Mesenteric fat pad (tissue), 1 donor: ENCODE data around the gene FAM53A. TPM values are rescaled to one million over a fixed set of nuclear protein-coding genes. Genes with fewer than 3 reads are reported as not detected.

Experiments
- DNase-seq: peaks from one replicate; pipeline ENCODE4 v3.0.0-alpha.2; 2020; ENCODE audit warnings: low spot score
- total RNA-seq: library from RNA; stranded (reverse); fragmentation: NEBNext Ultra II Directional; extraction: Animal tissue kit (Norgen Biotek cat#: 25700); gene quantifications from one replicate; pipeline ENCODE4 v1.2.1, GENCODE V29; 2021
- donor health status: DM: yes; HTN: yes; CAD: no.

The FAM53A gene
- total RNA-seq, 1 donor from 2014 or later: 2.9 TPM

DNA sequence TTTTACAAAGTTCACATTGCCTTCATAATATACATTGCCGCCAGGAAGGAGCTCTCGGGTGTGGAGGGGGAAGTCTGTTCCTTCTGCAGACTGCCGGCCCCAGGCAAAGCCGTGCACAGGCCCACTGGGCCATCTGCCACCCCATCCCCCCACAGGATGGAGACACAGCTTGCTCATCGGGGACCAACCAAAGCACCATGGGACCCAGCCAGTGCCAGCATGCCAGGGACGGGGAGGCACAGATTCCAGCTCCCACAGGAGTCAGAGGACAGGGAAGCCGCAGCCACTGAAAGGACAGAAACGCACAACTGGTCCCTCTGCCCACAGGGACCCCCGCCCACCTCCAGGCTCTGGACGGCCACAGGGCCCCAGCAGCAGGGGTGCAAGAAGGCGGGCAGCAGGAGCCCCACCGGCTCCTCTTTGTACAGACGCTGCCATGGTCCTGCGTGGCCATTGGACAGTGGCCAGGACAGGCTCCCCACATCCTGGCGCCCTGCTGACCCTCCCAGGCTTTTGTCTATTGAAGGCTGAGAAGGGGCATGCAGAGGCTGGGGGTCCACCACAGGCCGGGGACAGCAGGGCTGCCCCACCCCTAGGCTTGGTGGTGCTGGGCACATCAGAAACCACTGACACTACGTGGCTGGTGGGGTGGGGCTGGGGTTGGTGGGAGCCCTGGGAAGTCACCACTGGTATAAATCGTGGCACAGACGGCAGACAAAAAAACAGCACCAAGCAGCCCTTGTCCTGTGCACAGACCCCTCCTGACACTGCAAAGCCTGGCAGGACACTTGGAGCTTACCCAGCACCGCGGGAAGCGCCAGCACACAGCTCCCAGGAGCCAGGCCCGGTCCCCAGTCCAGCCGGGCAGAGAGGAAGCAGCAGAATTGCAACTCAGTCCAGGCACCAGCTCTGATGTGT, 89.0 kb downstream of the FAM53A start:
- no peak for DNase-seq

DNA sequence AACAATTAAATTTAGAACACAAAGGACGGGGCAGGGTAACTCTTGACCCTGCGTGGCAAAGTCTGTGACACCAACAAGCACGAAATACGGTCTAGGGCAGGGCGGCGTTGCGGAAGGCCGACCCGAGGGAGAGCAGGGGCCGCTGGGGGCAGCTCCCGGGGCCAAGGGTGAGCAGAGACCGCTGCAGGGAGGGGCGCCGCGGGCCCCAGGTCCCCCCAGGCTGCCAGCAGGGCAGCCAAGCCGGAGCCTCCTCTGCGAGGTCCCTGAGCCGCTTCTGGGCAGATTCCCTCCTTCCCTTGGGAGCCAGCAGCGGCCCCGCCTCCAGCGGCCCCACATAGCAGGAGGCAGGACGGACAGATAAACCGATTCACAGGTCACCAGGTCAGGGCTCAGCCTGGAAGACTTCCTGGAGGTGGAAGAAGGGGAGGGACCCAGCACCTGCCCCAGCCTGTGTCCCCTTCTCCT, 90.2 kb downstream of the FAM53A start:
- no peak for DNase-seq

DNA sequence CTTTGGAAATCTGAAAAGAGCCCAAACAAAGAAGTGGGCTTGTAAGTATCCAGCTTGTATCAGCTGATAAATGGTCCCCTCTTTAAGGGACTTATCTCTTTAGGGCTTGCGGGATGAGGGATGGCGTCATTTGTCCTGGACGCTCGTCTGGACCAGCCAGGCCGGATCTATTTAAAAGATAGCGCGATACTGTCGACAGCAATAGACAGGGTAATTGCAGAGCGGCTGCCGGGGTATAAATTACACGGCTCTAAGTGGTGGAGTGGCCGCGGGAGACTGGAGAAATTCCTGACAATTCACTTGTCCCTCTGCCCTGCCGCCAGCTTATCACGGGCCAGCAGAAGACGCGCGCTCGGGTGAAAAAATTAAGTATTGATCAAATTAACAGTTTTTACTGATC, 90.7 kb downstream of the FAM53A start:
- no peak for DNase-seq

DNA sequence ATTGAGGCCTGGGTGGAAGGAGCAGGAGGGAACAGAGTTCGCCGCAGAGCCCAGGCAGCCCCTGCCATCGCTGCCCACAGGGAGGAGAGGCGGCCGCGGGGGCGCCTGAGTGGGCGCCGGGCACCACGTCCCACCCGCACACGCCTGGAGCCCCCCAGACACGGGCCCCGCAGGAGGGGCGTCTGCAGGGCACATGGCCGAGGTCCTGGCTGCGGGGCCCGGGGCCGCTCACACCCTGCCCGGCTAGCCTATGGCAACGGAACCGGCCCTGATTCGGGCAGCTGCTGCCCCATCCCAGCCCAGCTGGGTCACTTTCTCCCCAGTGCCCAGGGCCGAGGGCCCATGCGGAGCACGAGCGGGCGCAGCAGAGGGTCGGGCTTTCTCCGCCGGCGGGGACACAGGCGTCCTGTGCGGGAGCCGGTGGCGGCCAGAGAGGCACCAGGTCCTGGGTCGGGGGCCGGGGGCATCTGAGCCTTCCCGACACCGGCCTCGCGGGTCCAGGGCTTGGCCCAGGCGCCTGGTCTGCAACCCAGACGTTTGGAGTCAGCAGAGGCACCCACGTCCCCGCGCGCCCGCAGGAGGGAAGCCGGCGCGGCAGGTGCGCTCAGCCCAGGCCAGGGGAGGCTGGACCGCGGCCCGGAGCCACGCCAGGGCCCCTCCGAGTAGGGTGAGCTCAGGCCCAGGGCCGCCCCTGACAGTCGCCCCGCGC, 91.2 kb downstream of the FAM53A start:
- no peak for DNase-seq

DNA sequence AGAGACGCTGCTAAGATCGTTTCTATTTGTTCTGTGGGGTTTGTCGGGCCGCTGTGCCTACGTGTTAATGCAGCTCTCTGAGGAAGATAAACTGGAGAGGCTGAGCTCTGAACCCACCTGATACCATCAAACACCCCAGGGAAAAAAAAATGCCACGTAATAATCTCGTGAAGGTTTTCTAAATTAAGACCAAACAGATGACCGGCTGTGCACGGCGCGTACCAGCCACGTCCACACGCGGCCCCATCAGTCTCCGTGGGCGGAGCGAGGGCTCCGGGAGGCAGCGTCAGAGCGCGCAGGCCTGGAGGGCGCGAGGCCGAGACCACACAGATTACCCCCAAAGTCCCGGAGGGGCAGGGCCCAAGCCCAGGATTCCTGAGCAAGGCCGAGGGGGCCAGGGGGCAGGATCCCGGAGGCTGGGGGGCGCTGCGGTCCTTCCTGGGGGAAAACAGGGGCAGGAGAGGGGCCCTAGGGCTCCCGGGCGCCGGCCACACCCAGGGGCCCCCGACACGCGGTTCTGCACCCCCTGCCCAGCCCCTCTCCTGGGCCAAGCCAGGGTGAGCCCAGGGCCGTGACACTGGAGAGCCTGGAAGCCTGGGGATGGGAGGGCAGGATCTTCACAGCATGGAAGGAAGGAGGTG, 91.9 kb downstream of the FAM53A start:
- DNase-seq: no peak

DNA sequence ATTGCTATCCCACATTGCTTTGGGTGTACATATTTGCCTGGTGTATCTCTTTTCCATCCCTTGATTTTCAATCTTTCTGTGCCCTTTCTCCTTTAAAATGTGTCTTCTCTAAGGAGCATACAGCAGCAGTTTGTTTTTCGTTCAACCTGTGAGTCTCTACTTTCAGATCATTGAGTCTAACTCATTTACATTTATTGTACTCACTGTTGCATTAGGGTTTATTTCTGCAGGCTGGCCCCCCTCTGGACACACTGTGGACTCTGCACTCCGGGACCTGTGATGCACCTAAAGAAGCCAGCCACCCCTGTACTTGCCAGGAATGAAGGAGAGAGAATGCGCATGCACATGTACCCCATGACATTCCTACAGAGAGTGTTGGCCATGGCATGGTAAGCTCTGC, 93.0 kb downstream of the FAM53A start:
- DNase-seq: no peak

DNA sequence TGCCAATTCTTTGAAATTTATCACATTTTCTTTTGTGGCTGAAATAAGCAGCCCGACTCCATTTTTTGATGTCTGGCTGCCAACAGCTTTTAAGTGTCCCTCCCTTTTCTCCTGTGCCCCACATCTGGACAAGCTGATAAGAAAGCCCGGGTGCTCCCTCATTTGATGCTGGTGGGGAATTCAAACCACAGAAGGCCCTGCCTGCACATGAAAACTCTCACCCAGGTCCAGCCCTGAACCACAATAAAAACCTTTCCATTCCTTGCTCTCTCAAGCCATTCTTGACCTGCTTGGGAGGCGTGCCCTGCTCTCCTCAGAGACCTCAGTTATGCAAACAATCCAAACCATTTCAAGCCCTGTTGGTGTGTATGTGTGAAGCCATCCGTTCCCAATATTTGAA, 93.9 kb downstream of the FAM53A start:
- DNase-seq: no peak

Other genes starting within 250 kb of the FAM53A start
- gene SLBP, start 28.0 kb upstream of the FAM53A start, total RNA-seq: 31.2 TPM
- gene TMEM129, start 37.0 kb upstream of the FAM53A start, total RNA-seq: 33.6 TPM
- 10.2 TPM for gene TACC3, start 37.2 kb upstream of the FAM53A start, total RNA-seq
- gene FGFR3, start 109.0 kb upstream of the FAM53A start, total RNA-seq: 0.90 TPM
- 75.1 TPM for gene LETM1, start 171.8 kb upstream of the FAM53A start, total RNA-seq
- gene NSD2, start 187.1 kb upstream of the FAM53A start, total RNA-seq: 43.7 TPM